PC-3 (cell line): ENCODE measurements around the gene COPG2.

Experiments
- EZH2 ChIP-seq: fragments of 300-600 bp; sonication (generic); IDR thresholded peaks from one replicate; pipeline ENCODE4 v1.6.1; 2017; ENCODE audit warnings: antibody characterized with exemption, mild to moderate bottlenecking, low read length; ENCODE audit not compliant: unreplicated experiment
- TF ChIP-seq, protein P1 (sequence below): fragments of 300-600 bp; sonication (generic); conservative IDR thresholded peaks from 2 replicates; pipeline ENCODE4 v1.5.1; 2017; ENCODE audit warnings: antibody characterized with exemption, low read depth, mild to moderate bottlenecking, low read length

GRCh38 chr7:130695840-130696239 is 27.3 kb upstream of the COPG2 start:
- TF ChIP-seq EZH2 = no peak
- TF ChIP-seq, protein P1, sequence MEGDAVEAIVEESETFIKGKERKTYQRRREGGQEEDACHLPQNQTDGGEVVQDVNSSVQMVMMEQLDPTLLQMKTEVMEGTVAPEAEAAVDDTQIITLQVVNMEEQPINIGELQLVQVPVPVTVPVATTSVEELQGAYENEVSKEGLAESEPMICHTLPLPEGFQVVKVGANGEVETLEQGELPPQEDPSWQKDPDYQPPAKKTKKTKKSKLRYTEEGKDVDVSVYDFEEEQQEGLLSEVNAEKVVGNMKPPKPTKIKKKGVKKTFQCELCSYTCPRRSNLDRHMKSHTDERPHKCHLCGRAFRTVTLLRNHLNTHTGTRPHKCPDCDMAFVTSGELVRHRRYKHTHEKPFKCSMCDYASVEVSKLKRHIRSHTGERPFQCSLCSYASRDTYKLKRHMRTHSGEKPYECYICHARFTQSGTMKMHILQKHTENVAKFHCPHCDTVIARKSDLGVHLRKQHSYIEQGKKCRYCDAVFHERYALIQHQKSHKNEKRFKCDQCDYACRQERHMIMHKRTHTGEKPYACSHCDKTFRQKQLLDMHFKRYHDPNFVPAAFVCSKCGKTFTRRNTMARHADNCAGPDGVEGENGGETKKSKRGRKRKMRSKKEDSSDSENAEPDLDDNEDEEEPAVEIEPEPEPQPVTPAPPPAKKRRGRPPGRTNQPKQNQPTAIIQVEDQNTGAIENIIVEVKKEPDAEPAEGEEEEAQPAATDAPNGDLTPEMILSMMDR = peak; percentile 78
